ENCODE data around the gene SLC14A1.

GRCh38 chr18:45728336-45729010 is 4.5 kb downstream of the SLC14A1 start:
- TF ChIP-seq EZH2 (IDR thresholded peaks at IDR 0.05) (no peak), POLR2AphosphoS5 (IDR thresholded peaks at IDR 0.05; ENCODE audit: borderline replicate concordance, low read depth, low read length) (no peak)

All from SK-N-MC (cell line).